GM21447 (cell line): ENCODE results near the gene XIAP.
A peak's percentile ranks its signal among the peaks of the same experiment; 100 is the strongest.
"Not testable (repeated sequence)": the region's sequence is repeated elsewhere in the genome, so short reads cannot be mapped to it uniquely, and the experiment has no call there.

Source experiments
- ATAC-seq: cut with Tn5 transposase; IDR thresholded peaks from one replicate; pipeline ENCODE4 v1.9.1; 2021; ENCODE audit not compliant: unreplicated experiment

The XIAP gene

DNA sequence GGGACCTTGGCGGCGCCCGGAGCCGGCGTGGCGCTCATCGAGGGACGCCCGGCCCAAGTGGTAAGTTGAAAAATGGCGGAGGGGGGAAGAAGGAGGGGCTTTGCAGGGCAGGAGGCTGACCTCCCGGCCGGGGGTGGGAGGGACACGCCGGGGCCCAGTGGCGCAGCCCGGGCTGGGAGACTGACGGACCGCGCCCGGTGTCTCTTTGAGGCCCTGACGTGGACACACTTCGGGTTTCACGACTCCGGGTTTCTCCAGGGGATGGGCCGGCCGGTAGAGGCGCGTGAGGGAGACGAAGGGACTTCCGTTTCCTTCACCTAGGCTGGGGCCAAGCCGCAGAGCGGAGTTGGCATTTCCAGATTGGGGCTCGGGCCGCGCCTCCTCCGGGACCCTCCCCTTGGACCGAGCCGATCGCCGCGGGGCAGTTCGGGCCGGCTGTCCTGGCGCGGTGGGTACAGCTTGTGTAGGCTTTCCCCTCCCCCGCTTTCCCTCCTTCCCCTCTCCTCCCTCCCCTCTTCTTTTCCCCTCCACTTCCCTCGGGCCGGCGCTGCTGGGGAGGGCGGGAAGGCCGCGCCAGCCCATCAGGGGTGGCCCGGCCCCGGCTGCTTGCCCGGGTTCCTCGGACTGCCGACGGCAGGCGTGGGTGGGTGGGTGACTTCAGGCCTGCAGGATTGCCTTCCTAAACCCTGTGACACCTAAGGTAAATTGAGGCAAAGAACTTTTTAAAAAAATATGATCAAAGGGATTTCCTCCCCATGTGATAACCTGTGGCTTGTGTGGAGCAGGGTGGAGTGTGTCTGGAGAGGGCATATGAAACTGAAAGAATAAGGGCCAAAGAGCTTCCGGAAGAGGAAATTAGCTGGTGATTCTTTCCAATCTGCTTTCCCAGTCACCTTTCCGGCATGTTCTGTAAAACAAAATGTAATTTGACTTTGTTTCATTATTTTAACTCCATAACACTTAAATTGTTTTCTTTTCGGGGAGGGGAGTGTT is at the start of gene XIAP:
Gene XIAP, plus strand, starts transcription at position 208 of the 993 bp plus-strand sequence. CDS start 25,610 bp downstream, outside the sequence.
- peak; percentile 78 for ATAC-seq

DNA sequence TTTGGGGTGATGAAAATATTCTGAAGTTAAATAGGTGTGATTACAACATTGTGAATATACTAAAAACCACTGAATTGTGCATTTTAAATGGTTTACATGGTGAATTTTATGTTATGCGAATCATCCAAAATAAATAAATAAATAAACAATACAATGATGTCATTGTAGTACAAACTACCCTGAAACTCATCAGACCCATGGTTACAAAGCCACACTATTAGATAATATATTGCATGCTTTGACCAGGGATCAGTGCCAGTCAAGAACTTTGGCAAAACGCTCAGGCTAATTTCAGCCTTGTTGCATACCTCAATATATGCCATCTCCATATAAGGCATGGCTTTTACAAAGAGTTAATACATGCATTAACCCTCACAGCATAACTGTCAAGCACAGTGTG is 45.5 kb upstream of the XIAP start:
- ATAC-seq = no peak

- not testable (repeated sequence) for ATAC-seq
These were observed 44.9 kb upstream of the XIAP start for GRCh38 chrX:123814934-123815394.

- ATAC-seq = no peak
These were observed 42.5 kb upstream of the XIAP start for GRCh38 chrX:123817288-123817894.

DNA sequence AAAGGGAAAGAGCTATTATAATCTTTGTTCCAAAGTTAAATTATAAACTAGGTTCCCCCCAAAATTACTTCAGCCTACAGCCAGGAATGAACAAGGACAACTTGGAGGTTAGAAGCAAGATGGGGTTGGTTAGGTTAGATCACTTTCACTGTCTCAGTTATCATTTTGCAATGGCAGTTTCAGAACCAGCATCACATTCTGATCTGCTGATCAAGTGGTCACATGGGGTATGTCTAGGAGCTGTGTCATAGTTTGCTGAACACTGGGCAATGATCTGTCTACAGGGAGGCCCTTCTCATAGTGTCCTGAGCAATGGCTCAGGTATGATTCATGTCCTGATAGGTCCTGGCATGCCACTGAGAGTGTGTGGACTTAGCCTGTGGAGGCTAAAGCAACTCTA is 41.6 kb upstream of the XIAP start:
- ATAC-seq = no peak

DNA sequence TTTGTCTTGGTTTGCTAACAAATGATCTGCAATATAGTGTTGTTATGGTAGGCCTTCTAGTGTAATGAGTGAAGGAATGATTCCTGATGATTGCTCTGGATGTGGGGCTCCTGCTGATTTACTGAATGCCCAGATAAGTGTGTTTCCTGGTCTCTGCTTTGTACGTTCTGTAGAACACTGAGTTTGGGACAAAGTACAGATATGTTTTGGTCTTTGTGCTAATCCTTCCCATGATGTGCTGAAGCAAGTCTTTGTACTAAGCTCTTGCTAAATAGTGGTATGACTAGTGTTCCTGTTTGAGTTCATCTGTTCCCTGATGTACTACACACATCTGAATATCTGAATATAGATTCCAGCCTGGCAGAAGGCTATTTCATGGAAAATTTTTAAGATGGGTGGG is 36.9 kb upstream of the XIAP start:
- no peak for ATAC-seq

DNA sequence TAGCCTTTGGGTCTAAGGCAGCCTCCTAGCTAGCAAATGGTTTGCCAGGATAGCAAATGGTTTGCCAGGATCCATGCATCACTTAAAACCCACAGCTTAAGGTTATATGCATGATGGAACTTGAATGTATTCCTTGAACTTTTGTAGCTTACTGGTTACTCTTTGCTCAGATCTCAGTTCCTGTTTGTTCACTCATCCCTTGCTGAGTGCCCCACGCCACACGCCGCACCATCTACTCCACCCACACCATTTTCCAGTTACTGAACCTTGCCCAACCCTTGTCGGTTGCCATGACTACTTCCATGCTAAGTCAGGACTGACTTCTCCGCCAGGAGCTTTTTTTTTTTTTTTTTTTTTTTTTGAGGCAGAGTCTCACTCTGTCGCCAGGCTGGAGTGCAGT is 29.5 kb upstream of the XIAP start:
- ATAC-seq = peak; percentile 90

DNA sequence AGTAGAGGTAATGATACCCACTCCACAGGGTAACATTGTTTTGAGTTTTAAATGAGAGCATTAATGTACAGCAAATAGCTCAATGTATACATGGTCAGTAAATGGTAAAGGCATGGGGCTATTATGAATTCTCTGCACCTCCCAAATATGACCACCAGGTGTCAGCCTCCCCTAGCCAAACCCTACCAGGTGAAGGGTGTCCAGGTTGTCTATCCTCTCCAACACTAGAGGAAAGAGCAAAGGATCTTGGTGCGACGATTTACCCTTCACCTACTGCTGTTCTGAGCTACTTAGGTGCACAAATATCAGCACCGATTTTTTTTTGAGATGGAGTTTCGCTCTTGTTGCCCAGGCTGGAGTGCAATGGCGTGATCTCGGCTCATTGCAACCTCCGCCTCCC is 26.5 kb upstream of the XIAP start:
- peak; percentile 56 for ATAC-seq

DNA sequence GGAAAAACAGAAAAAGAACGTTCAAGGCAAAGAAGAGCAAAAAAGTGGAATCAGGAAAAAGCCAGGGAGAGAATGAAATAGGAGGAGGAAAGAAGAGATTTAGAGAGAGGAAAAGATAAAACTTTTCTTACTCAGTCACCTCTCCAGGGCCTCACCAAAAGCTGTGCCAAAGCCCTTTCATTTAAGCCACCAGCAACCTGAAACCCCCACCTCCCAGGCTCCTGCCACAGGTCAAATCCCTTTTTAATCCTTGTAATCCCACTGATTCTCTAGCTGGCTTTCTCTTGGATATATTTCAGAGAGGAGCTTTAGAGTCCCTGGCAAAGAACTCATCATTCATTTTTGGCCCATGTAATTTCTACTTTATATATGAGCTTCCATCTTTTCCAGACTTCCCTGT is 25.7 kb upstream of the XIAP start:
- no peak for ATAC-seq

GRCh38 chrX:123835661-123836371 is 24.0 kb upstream of the XIAP start:
- ATAC-seq = peak; percentile 52

- ATAC-seq = not testable (repeated sequence)
These were observed 14.7 kb upstream of the XIAP start for GRCh38 chrX:123845129-123845528.

- no peak for ATAC-seq
These were observed 13.2 kb upstream of the XIAP start for GRCh38 chrX:123846577-123847038.

DNA sequence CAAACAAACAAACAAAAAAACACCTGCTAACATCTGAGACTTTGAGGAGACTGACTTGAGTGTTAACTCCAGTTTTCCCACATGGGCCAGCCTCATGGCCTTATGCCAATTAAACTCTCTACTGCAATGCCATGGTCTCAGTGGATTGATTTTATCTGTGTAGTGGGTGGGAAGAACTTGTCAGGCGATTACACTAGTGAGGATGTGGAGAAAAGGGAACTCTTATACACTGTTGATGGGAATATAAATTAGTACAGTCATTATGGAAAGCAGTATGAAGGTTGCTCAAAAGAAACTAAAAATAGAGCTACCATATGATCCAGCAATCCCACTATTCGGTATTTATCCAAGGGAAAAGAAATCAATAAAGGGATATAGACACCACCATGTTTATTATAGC is 12.8 kb upstream of the XIAP start:
- ATAC-seq = no peak

DNA sequence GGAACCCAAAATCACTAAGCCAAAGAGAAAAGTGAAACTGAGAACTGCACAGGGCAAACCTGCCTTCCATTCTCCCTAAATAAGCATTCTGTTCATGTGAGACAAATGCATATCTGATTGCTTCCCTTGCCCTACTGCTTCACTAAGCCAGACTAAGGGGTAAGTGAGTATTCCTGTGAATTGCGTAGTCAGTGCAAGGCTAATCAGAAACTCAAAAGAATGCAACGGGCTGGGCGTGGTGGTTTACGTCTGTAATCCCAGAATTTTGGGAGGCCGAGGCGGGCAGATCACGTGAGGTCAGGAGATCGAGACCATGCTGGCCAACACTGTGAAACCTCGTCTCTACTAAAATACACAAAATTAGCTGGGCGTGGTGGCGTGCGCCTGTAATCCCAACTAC is 10.8 kb upstream of the XIAP start:
- ATAC-seq = no peak

- ATAC-seq = not testable (repeated sequence)
These were observed 9.9 kb upstream of the XIAP start for GRCh38 chrX:123849906-123850305.

GRCh38 chrX:123851079-123851478 is 8.8 kb upstream of the XIAP start:
- ATAC-seq = no peak

GRCh38 chrX:123854329-123854728 is 5.5 kb upstream of the XIAP start:
- no peak for ATAC-seq

DNA sequence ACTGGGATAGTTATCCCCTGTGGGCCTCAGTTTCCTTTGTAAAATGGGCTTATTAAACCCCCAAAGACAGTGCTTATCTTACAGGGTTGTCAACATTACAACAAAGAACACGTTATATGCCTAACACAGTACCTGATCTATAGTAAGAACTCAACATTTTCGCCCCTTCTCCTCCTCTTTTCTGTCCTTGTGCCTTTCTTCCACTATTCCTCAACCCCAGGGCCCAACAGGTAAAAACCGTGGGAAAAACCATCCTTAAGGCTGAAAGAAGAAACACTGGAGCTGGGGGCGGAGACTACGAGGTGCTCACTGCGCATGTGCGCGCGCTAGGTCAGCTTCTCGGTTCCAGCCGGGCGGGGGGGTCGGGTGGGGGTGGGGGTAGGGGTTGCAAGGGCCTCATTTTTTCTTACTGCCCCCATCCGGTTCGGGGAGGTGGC is 426 bp upstream of the XIAP start:
- peak; percentile 32 for ATAC-seq

DNA sequence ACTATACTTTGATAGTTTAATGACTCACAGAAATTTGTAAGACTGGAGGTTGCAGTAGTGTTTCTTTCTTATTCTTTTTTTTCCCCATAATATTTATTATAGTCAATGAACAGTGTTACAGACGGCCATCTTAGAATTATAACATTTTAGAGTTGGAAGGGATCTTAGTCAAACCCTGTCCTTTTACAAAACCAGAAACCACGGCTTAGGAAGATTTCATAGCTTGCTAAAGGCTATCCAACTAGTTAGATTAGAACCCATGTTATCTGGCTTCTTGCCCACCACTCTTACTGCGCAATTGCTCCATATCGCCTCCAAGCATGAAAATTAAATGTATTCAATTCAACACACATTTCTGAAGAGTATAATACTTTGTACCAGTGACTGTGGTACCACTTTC is 1.1 kb downstream of the XIAP start:
- no peak for ATAC-seq

DNA sequence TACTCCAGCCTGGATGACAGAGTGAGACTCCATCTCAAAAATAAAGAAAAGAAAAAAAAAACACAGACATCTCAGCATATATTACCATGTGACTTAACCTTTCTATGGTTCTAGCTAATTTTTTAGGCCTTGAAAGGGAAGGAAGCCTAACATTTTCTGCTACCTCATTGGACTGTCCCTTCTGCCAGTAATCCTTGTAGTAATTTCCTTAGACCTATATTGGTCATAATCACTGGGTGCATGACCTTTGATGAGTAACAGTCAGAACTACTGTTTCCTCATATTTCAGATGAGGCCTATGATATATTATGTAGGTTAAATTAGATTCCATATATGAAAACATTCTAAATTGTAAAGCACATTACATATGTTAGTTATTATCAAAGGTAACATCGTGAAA is 9.6 kb downstream of the XIAP start:
- ATAC-seq = no peak

DNA sequence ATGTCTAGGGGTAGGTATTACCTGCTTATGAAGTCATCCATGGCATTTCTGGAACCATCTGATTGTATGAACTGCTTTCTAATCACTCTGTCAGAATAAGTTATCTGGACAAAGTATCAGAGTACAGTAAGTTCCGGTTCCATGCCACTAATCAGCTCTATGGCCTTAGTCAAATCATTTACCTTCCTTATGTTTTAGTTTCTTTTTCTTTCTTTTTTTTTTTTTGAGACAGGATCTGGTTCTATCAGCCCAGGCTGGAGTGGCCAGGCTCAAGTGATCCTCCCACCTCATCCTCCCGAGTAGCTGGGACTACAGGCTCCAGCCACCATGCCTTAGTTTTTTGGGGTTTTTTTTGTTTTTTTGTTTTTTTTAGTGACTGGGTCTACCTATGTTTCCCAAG is 11.5 kb downstream of the XIAP start:
- ATAC-seq = peak; percentile 56
